ENCODE data around the gene OR51I2.
A peak's percentile ranks its signal among the peaks of the same experiment; 100 is the strongest.

Gene OR51I2

GRCh38 chr11:5449023-5449422, at the start of gene OR51I2:
TSS of gene OR51I2 (plus strand) at chr11:5449323. CDS start at chr11:5453489, 4,166 bp downstream.
- peak; percentile 1 for DNase-seq

- DNase-seq, result no peak
Measured at GRCh38 chr11:5405173-5405572, 44.0 kb upstream of the OR51I2 start.

- no peak for DNase-seq
Measured at GRCh38 chr11:5420993-5421392, 28.1 kb upstream of the OR51I2 start.

GRCh38 chr11:5421811-5422210, 27.3 kb upstream of the OR51I2 start, which contains the start of gene OR51Q1:
TSS of gene OR51Q1 (plus strand) at chr11:5422111. CDS start at chr11:5422201, 90 bp downstream.
- DNase-seq, result no peak

- no peak for DNase-seq
Measured at GRCh38 chr11:5423131-5423530, 26.0 kb upstream of the OR51I2 start.

GRCh38 chr11:5441414-5441813, 7.7 kb upstream of the OR51I2 start, which contains the start of gene OR51I1:
TSS of gene OR51I1 (minus strand) at chr11:5441514. CDS start at chr11:5441514, 0 bp downstream.
- no peak for DNase-seq

GRCh38 chr11:5443835-5444393, 5.2 kb upstream of the OR51I2 start:
- DNase-seq, result no peak

- DNase-seq, result no peak
Measured at GRCh38 chr11:5449432-5449831, 309 bp downstream of the OR51I2 start.

GRCh38 chr11:5460983-5461621, 12.0 kb downstream of the OR51I2 start:
- no peak for DNase-seq

- no peak for DNase-seq
Measured at GRCh38 chr11:5467527-5467926, 18.4 kb downstream of the OR51I2 start.

- DNase-seq, result no peak
Measured at GRCh38 chr11:5473921-5474320, 24.8 kb downstream of the OR51I2 start.

GRCh38 chr11:5476186-5476819, 27.2 kb downstream of the OR51I2 start:
- DNase-seq, result peak; percentile 51

- DNase-seq, result no peak
Measured at GRCh38 chr11:5486003-5486402, 36.9 kb downstream of the OR51I2 start.

- DNase-seq, result no peak
Measured at GRCh38 chr11:5486421-5486820, 37.3 kb downstream of the OR51I2 start.

- DNase-seq, result no peak
Measured at GRCh38 chr11:5488385-5488784, 39.3 kb downstream of the OR51I2 start, which contains the start of gene OR52D1. TSS of gene OR52D1 (plus strand) at chr11:5488685. CDS start at chr11:5488707, 22 bp downstream.

GRCh38 chr11:5488798-5489399, 39.8 kb downstream of the OR51I2 start:
- DNase-seq, result no peak

- no peak for DNase-seq
Measured at GRCh38 chr11:5489576-5490357, 40.6 kb downstream of the OR51I2 start.

GRCh38 chr11:5499671-5500070, 50.5 kb downstream of the OR51I2 start:
- no peak for DNase-seq

GRCh38 chr11:5500393-5500801, 51.3 kb downstream of the OR51I2 start:
- no peak for DNase-seq

GRCh38 chr11:5504403-5504921, 55.3 kb downstream of the OR51I2 start:
- DNase-seq, result no peak

GRCh38 chr11:5505363-5506048, 56.4 kb downstream of the OR51I2 start:
- DNase-seq, result no peak
